Measurements from ENCODE around the gene PDGFA. TPM values are rescaled to one million over a fixed set of nuclear protein-coding genes. Genes with fewer than 3 reads are reported as not detected.

Gene PDGFA
- total and polyA plus RNA-seq, 7 donors: 9.1 to 30.4 (median 15.9) TPM

DNA sequence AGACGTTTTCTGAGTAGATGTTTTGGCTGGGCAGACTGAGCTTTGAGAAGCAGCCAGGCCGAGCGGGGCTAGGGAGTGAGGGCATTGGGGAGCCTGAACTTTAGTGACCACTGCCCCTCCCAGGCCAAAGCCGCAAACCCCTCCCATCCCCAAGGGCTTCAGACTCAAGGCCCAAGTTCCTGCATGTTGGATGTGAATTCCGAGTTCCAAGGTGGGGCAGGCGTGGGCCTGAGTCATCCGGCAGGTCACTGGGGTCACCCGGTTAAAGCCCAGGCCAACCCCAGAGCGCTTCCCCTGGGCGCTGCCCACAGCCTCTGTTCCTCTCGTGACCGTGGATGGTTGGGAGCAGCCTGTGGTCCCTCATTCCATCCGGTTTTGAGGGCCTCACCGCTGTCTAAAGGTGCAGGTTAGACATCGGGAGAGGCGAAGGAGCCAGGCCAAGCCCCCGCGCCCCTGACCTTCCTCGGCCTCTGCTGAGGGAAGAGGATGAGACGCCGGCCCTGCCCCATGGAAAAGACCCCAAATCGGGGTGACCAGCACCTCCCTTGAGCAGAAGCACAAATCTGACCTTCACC lies 6.9 kb upstream of the PDGFA start:
- Histone ChIP-seq H3K27ac (no peak overlapping the region), H3K4me1 (peaks cover 10% of the 10 kb centered on the region), H3K27me3 (ENCODE audit: insufficient read depth in 3 of 3, low read length in 2 of 3) (peaks cover 0 to 27% (median 2%) of the 10 kb centered on the region in 3 donors), H3K9me3 (peaks cover 2% of the 10 kb centered on the region), H3K36me3 (ENCODE audit: insufficient read depth in 1 of 2, low read depth in 1 of 2) (no peaks in the 10 kb centered on the region), H3K4me3 (no peak overlapping the region)
- ATAC-seq (no peak), DNase-seq (no peak)
- intact Hi-C loops (cut with DNase I): no loop called here
- TF ChIP-seq, protein P1, sequence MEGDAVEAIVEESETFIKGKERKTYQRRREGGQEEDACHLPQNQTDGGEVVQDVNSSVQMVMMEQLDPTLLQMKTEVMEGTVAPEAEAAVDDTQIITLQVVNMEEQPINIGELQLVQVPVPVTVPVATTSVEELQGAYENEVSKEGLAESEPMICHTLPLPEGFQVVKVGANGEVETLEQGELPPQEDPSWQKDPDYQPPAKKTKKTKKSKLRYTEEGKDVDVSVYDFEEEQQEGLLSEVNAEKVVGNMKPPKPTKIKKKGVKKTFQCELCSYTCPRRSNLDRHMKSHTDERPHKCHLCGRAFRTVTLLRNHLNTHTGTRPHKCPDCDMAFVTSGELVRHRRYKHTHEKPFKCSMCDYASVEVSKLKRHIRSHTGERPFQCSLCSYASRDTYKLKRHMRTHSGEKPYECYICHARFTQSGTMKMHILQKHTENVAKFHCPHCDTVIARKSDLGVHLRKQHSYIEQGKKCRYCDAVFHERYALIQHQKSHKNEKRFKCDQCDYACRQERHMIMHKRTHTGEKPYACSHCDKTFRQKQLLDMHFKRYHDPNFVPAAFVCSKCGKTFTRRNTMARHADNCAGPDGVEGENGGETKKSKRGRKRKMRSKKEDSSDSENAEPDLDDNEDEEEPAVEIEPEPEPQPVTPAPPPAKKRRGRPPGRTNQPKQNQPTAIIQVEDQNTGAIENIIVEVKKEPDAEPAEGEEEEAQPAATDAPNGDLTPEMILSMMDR (IDR thresholded peaks at IDR 0.05): no peak
- WGBS, 3 donors: 82 to 84% (median 83%) methylated on average over 22 of the region's 22 CpGs

DNA sequence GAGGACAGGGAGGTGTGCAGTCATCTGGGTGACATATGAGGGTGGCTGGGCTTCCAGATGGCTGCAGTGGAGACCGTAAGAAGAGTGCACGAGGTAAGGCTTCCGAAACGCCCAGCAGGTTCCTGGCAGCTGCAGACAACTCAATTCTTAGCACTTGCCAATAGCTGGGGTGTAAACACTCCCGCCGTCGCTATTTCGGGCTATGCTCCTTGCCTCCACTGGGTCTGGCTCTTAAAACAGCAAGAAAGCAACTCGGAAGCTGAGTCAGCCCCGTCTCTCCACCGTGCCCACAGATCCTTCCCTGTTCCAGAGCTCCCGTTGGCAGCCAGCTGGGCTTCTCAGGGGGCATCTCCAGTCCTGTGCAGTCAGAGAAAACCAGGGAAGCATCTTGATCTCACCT lies 6.1 kb upstream of the PDGFA start:
- no peak for ATAC-seq
- WGBS, 3 donors: 34 to 61% (median 57%) methylated on average over 12 of the region's 12 CpGs
- H3K36me3 ChIP-seq (ENCODE audit: insufficient read depth in 1 of 2, low read depth in 1 of 2): no peaks in the 10 kb centered on the region

DNA sequence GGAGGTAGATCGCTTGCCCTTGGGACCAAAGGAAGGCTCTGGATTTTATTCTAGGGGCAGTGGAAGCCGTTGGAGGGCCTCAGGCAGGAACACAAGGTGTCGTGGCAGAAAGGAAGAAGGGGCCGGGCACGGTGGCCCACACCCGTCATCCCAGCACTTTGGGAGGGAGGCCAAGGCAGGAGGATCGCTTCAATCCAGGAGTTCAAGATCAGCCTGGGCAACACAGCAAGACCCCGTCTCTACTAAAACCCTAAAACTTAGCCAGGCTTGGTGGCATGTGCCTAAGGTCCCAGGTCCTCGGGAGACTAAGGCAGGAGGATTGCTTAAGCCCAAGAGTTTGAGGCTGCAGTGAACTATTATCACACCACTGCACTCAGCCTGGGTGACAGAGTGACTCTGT lies 5.2 kb upstream of the PDGFA start:
- H3K4me1 ChIP-seq: peaks cover 17% of the 10 kb centered on the region
- TF ChIP-seq, protein P1 (IDR thresholded peaks at IDR 0.05): no peak
- H3K9me3 ChIP-seq: peaks cover 2% of the 10 kb centered on the region
- intact Hi-C loops (cut with DNase I): loop anchor here (5.0 kb wide), 2 partner anchors 203 to 208 kb away; partner anchors contain the start of genes DNAAF5 (in 1 of the 2) and PRKAR1B (in 1 of the 2)
- ATAC-seq (no peak), DNase-seq (no peak)
- H3K4me3 ChIP-seq: no peak overlapping the region
- H3K36me3 ChIP-seq (ENCODE audit: insufficient read depth in 1 of 2, low read depth in 1 of 2): no peaks in the 10 kb centered on the region
- 93 to 96% (median 94%) methylated on average over 9 of the region's 9 CpGs for WGBS, 3 donors
- peaks cover 0 to 26% (median 2%) of the 10 kb centered on the region in 3 donors for H3K27me3 ChIP-seq (ENCODE audit: insufficient read depth in 3 of 3, low read length in 2 of 3)
- H3K27ac ChIP-seq: no peak overlapping the region

More for the DNA sequence above, 6.1 kb upstream of the PDGFA start:
- TF ChIP-seq, protein P1 (IDR thresholded peaks at IDR 0.05): no peak
- DNase-seq: no peak
- H3K4me3 ChIP-seq: no peak overlapping the region
- H3K4me1 ChIP-seq: peaks cover 13% of the 10 kb centered on the region
- H3K9me3 ChIP-seq: peaks cover 2% of the 10 kb centered on the region
- peaks cover 0 to 33% (median 2%) of the 10 kb centered on the region in 3 donors for H3K27me3 ChIP-seq (ENCODE audit: insufficient read depth in 3 of 3, low read length in 2 of 3)
- no peak overlapping the region for H3K27ac ChIP-seq
- intact Hi-C loops (cut with DNase I): no loop called here

DNA sequence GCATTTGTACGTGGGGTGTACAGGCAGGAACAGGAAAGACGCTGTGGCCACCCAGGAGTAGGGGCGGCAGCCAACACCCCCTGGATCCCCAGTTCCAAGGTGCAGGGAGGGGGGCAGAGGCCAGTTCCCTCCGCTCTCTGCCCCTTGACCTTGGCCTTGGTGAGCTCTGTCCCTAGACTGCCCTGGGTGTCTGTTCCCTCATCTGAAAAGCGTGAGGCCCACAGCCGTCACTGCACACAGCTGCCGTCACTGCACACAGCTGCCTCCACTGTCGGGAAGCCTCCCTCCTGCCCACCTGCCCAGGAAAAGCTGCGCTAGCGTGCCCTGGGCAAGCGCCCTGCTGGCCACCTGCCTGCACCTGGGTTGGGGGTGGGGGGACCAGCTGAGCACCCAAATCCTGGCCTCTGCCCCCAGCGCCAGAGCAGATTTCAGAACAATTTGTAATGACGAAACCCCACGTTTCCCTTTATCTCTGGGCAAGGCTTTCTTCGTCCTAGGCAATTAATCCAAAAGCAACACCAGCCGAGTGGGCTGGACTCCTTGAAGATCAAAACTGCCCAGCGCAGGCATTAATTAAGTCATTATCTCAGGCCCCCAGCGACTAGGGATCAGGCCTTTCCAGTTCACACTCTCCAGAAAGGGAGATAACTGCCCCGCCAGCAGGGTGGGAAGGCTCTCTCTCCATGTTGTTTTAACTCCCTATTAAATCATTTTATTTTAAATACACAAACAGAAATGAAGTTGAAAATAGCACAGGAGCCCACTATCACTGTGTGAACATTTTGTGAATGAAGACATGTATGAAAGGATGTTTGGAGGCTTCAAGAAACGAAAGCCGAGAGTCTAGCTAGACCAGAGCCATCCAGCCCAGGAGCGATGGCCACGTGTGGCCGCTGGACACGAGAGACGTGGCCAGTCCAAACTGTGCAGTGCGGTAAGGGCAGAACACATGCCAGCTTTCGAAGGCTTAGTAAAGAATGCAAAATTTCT lies 4.0 kb upstream of the PDGFA start:
- DNase-seq (no peak), ATAC-seq (no peak)
- H3K4me3 ChIP-seq: no peak overlapping the region
- peaks cover 2% of the 10 kb centered on the region for H3K9me3 ChIP-seq
- peaks cover 0 to 19% (median 2%) of the 10 kb centered on the region in 3 donors for H3K27me3 ChIP-seq (ENCODE audit: insufficient read depth in 3 of 3, low read length in 2 of 3)
- TF ChIP-seq, protein P1 (IDR thresholded peaks at IDR 0.05): no peak
- 79 to 85% (median 83%) methylated on average over 28 of the region's 28 CpGs for WGBS, 3 donors
- H3K27ac ChIP-seq: no peak overlapping the region
- intact Hi-C loops (cut with DNase I): loop anchor here (5.0 kb wide), 2 partner anchors 204 to 209 kb away; partner anchors contain the start of genes DNAAF5 (in 1 of the 2) and PRKAR1B (in 1 of the 2)
- H3K4me1 ChIP-seq: peaks cover 17% of the 10 kb centered on the region
- no peaks in the 10 kb centered on the region for H3K36me3 ChIP-seq (ENCODE audit: insufficient read depth in 1 of 2, low read depth in 1 of 2)
